Bronchial epithelial cell (primary cell): Measurements from ENCODE around the gene CXCL8. TPM values are rescaled to one million over a fixed set of nuclear protein-coding genes. Genes with fewer than 3 reads are reported as not detected.
A peak's percentile ranks its signal among the peaks of the same experiment; 100 is the strongest.
"Not testable (repeated sequence)": the region's sequence is repeated elsewhere in the genome, so short reads cannot be mapped to it uniquely, and the experiment has no call there.

Experiments
- DNase-seq: peaks from one replicate; pipeline ENCODE4 v3.0.0-alpha.2; 2010; ENCODE audit warnings: low read depth
- FAIRE-seq: peaks from 2 replicates; lab custom pipeline; 2011; peaks lifted over from hg19 to GRCh38; lab: Jason Lieb, UNC
- H3K27me3 ChIP-seq: 2 replicates; pipeline ENCODE4 v1.5.1; 2011; ENCODE audit warnings: low read length; ENCODE audit not compliant: control insufficient read depth, insufficient read depth
- H3K36me3 ChIP-seq: 2 replicates; pipeline ENCODE4 v1.5.1; 2011; ENCODE audit warnings: low read length; ENCODE audit not compliant: control insufficient read depth, insufficient read depth
- H3K4me3 ChIP-seq: 2 replicates; pipeline ENCODE4 v1.5.1; 2011; ENCODE audit warnings: mild to moderate bottlenecking, low read depth, low read length, control low read depth
- total RNA-seq: library from RNA; depleted of rRNA; stranded (reverse); fragments of >200 nt; gene quantifications from 2 replicates; pipeline ENCODE4 v1.2.1, GENCODE V29; 2014
- TF ChIP-seq, protein P1 (sequence below): IDR thresholded peaks from 2 replicates; pipeline ENCODE4 v1.5.1; 2011; ENCODE audit warnings: mild to moderate bottlenecking, moderate library complexity, low read length, control low read depth, inconsistent platforms; ENCODE audit not compliant: insufficient read depth, severe bottlenecking

CXCL8 gene
- total RNA-seq: 1.8 and 2.9 TPM in 2 replicates

DNA sequence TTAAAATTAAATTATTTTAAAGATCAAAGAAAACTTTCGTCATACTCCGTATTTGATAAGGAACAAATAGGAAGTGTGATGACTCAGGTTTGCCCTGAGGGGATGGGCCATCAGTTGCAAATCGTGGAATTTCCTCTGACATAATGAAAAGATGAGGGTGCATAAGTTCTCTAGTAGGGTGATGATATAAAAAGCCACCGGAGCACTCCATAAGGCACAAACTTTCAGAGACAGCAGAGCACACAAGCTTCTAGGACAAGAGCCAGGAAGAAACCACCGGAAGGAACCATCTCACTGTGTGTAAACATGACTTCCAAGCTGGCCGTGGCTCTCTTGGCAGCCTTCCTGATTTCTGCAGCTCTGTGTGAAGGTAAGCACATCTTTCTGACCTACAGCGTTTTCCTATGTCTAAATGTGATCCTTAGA lies at the start of gene CXCL8:
Gene CXCL8, plus strand, starts transcription at position 217 of the 426 bp plus-strand sequence. Its CDS starts 90 bp downstream, at position 307.
- Histone ChIP-seq H3K36me3 (no peaks in the 10 kb centered on the region), H3K4me3 (no peak within 1 kb of the TSS), H3K27me3 (no peaks in the 10 kb centered on the region)
- FAIRE-seq (peak; percentile 75), DNase-seq (peak; percentile 96)
- TF ChIP-seq, protein P1, sequence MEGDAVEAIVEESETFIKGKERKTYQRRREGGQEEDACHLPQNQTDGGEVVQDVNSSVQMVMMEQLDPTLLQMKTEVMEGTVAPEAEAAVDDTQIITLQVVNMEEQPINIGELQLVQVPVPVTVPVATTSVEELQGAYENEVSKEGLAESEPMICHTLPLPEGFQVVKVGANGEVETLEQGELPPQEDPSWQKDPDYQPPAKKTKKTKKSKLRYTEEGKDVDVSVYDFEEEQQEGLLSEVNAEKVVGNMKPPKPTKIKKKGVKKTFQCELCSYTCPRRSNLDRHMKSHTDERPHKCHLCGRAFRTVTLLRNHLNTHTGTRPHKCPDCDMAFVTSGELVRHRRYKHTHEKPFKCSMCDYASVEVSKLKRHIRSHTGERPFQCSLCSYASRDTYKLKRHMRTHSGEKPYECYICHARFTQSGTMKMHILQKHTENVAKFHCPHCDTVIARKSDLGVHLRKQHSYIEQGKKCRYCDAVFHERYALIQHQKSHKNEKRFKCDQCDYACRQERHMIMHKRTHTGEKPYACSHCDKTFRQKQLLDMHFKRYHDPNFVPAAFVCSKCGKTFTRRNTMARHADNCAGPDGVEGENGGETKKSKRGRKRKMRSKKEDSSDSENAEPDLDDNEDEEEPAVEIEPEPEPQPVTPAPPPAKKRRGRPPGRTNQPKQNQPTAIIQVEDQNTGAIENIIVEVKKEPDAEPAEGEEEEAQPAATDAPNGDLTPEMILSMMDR: no peak

DNA sequence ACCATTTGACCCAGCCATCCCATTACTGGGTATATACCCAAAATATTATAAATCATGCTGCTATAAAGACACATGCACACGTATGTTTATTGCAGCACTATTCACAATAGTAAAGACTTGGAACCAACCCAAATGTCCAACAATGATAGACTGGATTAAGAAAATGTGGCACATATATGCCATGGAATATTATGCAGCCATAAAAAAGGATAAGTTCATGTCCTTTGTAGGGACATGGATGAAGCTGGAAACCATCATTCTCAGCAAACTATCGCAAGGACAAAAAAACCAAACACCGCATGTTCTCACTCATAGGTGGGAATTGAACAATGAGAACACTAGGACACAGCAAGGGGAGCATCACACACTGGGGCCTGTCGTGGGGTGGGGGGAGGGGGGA lies 49.2 kb upstream of the CXCL8 start:
- not testable (repeated sequence) for H3K27me3 ChIP-seq, H3K36me3 ChIP-seq, DNase-seq, H3K4me3 ChIP-seq, FAIRE-seq

DNA sequence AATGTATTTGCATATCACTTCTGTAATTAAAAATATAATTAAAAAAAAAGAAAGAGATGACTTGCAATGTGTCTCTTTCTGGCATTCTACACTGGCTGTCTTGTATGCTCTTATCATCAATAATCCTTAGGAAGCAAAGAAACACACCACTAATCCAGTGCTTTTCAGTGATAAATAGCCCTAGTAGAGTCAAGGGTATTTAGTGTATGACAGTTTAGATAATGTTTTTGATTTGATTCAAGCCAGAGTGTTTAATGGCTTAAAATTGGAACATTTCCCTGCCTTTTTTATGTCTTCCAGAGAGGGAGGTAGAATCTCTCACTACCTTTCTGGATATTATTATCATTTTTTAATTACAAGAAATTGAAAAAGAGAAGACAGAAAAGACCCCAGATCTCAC lies 48.6 kb upstream of the CXCL8 start:
- DNase-seq (no peak), FAIRE-seq (no peak)
- Histone ChIP-seq H3K36me3 (no peaks in the 10 kb centered on the region), H3K4me3 (no peak overlapping the region), H3K27me3 (no peaks in the 10 kb centered on the region)
- TF ChIP-seq, protein P1: no peak

DNA sequence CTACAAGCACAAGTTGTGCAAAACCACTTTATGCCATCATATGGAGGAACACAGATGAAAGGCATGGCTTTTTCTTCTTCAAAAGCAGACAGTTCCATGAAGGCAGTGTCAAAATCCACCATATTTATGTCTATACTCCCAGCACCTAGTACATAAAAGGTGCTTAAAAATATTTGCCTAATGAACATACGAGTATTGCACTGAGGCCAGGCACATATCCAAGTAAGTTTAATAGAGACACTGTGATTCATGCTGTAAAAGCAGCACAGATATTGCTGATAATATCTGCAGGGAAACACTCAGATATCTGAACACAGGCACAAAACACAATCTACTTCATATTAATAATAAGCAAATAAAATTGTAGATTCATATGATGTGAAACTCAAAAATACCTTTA lies 48.1 kb upstream of the CXCL8 start:
- no peak for FAIRE-seq
- peak; percentile 53 for DNase-seq
- no peaks in the 10 kb centered on the region for H3K27me3 ChIP-seq
- no peaks in the 10 kb centered on the region for H3K36me3 ChIP-seq
- TF ChIP-seq, protein P1: no peak
- H3K4me3 ChIP-seq: no peak overlapping the region

- Histone ChIP-seq H3K36me3 (no peaks in the 10 kb centered on the region), H3K27me3 (no peaks in the 10 kb centered on the region), H3K4me3 (no peak overlapping the region)
- no peak for FAIRE-seq
- DNase-seq: no peak
- TF ChIP-seq, protein P1: no peak
These were observed 47.7 kb upstream of the CXCL8 start for GRCh38 chr4:73692701-73693100.

DNA sequence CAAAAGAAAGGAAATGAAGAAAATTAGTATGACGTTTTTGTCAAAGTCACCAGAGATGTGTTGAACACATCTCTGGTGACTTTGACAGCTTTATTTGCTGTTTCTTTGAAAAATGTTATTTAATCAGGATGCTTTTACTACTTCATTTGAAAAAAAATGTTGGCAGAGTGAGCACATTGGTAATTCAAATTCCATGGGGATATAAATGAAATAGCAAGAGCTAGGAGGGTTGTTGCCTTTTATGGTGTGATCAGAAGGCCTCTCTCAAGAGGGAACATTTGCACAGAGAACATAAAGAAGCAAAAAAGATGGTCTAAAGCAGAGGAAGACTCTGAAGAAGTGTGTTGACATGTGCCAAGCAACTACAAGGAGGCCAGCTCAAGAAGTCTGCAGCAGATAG lies 46.6 kb upstream of the CXCL8 start:
- H3K4me3 ChIP-seq: no peak overlapping the region
- no peak for DNase-seq
- TF ChIP-seq, protein P1: no peak
- H3K36me3 ChIP-seq: no peaks in the 10 kb centered on the region
- H3K27me3 ChIP-seq: no peaks in the 10 kb centered on the region
- no peak for FAIRE-seq
